CD4-positive, alpha-beta T cell treated with Interleukin-17A for 1 hour (primary cell): ENCODE results near the gene PDE4D.

Source experiments
- DNase-seq: peaks from one replicate; pipeline ENCODE4 v3.0.0-alpha.2; 2020

Gene PDE4D

GRCh38 chr5:59648949-59649921 lies 244.3 kb downstream of the PDE4D start:
- no peak for DNase-seq

- no peak for DNase-seq
Measured at GRCh38 chr5:59648038-59648831, 245.3 kb downstream of the PDE4D start.

GRCh38 chr5:59645380-59645779 lies 248.1 kb downstream of the PDE4D start:
- no peak for DNase-seq

GRCh38 chr5:59640411-59640810 lies 253.1 kb downstream of the PDE4D start:
- DNase-seq, result no peak

- no peak for DNase-seq
Measured at GRCh38 chr5:59637884-59638580, 255.5 kb downstream of the PDE4D start.

GRCh38 chr5:59629561-59629960 lies 264.0 kb downstream of the PDE4D start:
- no peak for DNase-seq

GRCh38 chr5:59628062-59628828 lies 265.3 kb downstream of the PDE4D start:
- no peak for DNase-seq

- DNase-seq, result no peak
Measured at GRCh38 chr5:59624898-59625297, 268.6 kb downstream of the PDE4D start.

- no peak for DNase-seq
Measured at GRCh38 chr5:59622848-59623247, 270.7 kb downstream of the PDE4D start.

- no peak for DNase-seq
Measured at GRCh38 chr5:59621477-59621876, 272.0 kb downstream of the PDE4D start.

GRCh38 chr5:59620535-59621212 lies 272.9 kb downstream of the PDE4D start:
- DNase-seq, result no peak

GRCh38 chr5:59618644-59619043 lies 274.9 kb downstream of the PDE4D start:
- DNase-seq, result no peak

- DNase-seq, result no peak
Measured at GRCh38 chr5:59617186-59617771, 276.2 kb downstream of the PDE4D start.

GRCh38 chr5:59616413-59616812 lies 277.1 kb downstream of the PDE4D start:
- DNase-seq, result no peak

- no peak for DNase-seq
Measured at GRCh38 chr5:59615272-59615671, 278.3 kb downstream of the PDE4D start.

- DNase-seq, result no peak
Measured at GRCh38 chr5:59609501-59610265, 283.8 kb downstream of the PDE4D start.

- DNase-seq, result no peak
Measured at GRCh38 chr5:59608745-59609144, 284.8 kb downstream of the PDE4D start.

- no peak for DNase-seq
Measured at GRCh38 chr5:59607138-59607765, 286.3 kb downstream of the PDE4D start.

- DNase-seq, result no peak
Measured at GRCh38 chr5:59605915-59606314, 287.6 kb downstream of the PDE4D start.

- DNase-seq, result no peak
Measured at GRCh38 chr5:59604111-59604510, 289.4 kb downstream of the PDE4D start.
